Stimulated activated CD4-positive, alpha-beta T cell treated with anti-CD3 and anti-CD28 coated beads, Interleukin-2, amount 100 ng/mL, for 24 hours (primary cell): ENCODE measurements around the gene SEMA3D.

ENCODE experiments used
- DNase-seq, 2 donors: peaks; one replicate each; pipeline ENCODE4 v3.0.0-alpha.2; 2020

The SEMA3D gene

DNA sequence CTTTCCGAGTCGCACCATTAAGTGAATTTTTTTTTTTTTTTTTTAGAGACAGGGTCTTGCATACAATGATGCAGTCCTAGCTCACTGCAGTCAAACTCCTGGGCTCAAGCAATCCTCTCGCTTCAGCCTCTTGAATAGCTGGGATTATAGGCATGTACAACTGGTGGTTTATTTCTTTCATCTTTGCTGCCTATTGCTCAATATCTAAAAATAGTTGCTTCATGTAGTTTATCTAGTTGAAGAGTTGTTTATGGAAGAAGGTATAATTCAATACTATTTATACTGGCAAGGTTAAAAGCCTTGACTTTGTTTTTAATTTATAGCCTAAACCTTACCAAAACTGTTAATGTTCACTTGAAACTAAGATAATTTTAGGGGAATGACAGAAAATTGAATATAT, 66.9 kb downstream of the SEMA3D start:
- DNase-seq = no peak

- no peak for DNase-seq
Observed at GRCh38 chr7:85115862-85116261, 71.0 kb downstream of the SEMA3D start.

DNA sequence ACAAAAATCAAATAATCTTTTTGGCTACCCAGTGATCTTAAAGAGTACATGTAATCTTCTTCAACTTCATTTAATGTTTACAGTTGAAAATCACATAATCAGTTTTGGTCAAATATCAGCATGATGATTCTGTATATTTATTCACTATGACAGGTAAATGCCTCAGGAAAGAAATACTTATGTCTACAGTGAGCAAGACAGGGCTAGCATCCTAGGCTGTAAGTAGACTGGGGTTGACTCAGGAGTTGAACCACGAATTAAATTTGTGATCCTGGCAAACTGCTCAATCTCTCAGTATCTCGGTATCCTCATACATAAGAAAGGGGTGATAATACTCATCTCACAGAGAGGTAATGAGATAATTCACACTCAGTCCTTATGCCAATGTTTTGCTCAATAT, 71.8 kb downstream of the SEMA3D start:
- no peak for DNase-seq

DNA sequence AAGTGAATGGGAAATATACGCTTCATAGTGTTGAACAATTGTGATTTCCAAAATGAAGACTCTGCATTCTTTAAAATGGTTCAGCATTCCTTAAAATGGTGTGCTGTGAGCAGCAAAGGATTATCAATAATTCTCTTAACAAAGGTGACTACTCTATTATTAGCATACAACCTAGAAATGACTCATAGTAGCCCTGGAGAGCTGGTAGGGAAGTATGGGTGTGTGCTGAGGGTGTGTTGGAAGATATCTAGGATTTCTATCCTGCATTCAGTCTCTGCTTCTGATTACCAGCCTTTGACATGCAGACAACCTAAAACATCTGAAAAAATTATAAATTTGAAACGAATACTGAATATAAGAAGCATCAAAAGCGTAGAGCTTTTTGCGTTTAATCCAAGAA, 72.5 kb downstream of the SEMA3D start:
- no peak for DNase-seq

DNA sequence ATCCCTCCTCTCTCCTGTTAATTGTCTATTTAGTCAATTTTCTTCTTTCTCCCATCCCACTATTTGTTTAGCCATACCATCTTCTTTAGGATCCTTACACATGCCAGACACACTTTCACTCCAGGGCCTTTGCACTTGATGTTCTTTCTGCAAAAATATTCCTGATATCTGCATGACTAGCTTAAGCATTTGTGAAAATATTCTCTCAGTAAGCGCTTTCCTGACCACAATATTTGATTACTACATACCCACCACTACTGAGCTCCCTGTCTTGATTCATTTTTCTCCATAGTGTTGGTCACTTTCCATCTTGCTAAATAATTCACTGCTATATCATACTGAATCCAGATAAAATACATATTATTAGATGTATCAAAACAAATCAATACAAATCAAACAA, 75.1 kb downstream of the SEMA3D start:
- no peak for DNase-seq

- DNase-seq = no peak
Observed at GRCh38 chr7:85106719-85107118, 80.1 kb downstream of the SEMA3D start.

- no peak for DNase-seq
Observed at GRCh38 chr7:85104432-85105205, 82.2 kb downstream of the SEMA3D start.

DNA sequence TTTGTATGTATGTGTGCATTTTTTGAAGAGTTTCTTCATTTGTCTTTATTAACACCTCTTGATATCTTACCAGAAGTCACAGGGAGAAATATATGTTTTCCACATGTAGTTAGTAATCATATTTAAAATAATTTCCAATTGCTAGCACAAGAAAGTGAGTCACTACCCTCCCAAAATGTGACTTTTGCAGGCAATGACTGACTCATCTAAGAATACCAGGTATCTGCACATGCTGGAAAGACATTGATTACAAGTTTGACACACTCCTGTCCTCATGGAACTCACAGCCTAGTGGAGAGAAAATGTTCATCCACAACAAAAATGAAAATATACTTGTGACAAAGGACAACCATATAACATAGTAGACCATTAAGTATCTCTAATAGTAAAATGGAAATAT, 82.9 kb downstream of the SEMA3D start:
- no peak for DNase-seq

GRCh38 chr7:85103357-85103756, 83.5 kb downstream of the SEMA3D start:
- DNase-seq = no peak

DNA sequence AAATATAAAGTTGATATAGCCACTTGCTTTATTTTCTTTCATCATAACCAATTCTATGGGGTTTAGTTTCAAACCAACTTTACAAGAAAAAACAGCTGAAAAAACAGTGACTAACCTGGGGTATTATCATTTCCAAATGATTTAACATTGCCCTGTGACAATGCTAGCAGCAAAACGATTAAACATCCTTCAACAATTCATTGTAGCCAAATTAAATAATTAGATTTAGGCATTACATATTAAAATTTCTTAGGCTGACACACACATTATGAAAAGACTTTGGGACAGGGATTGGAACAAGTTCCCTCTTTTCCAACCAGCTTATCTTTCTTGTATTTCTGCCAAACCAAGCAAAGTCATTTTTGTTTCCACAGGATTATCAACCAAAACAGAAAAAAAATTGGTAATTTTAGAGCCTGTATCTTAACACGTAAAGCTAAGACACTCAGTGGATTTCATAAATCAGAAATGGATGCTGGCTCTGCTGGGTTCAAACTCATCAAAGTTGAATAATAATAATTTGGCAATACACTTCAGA, 84.0 kb downstream of the SEMA3D start:
- no peak for DNase-seq

DNA sequence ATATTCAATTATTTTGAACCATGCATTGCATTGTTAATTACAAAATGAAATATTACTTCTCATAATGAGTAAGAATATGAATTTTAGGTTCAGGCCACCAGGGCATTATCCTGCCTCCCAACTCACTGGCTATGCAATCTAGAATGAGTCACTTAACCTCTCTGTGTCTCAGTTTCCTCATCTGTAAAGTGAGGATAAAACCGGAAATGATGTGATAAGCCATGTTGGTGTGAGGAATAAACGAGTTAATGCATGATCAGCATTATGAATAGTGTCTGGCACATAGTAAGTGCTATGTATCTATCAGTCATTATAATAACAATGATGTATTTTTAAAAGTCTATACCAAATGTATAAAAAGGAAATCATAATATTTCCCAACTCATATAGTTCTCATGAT, 85.5 kb downstream of the SEMA3D start:
- DNase-seq = no peak

DNA sequence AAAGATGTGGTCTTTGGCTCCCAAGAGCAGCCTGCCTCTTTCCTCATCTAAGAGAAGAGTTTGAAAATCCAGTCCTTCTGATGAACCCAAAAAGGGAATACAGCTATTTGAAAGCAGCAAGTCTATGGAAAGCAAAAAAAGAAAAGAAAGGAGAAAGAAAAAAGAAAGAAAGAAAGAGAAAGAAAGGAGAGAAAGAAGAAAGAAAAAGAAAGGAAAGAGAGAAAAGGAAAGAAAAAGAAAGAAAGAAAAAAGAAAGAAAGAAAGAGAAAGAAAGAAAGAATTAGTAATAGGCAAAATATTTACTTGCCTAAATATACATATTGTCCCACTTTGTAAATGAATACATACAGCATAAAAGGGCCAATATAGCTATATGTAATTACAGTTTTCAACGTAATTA, 89.0 kb downstream of the SEMA3D start:
- no peak for DNase-seq

DNA sequence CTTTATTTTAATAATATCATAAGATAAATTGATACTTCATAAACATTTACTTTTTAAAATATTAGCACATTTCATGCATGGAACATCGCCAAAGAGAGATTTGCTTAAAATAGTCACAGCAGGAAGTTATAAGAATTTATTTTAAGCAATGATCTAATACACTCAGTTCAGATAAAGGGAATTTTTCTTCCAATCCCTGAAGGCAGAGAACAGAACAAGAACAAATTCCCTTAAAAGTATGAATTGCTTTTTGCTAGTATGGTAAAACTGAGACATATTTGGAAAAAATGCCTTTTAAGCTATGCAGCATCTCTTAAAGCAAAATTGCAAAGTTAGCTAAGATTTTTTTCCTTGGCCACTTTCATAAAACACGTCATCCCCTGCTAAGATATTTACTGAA, 91.0 kb downstream of the SEMA3D start:
- DNase-seq = no peak

DNA sequence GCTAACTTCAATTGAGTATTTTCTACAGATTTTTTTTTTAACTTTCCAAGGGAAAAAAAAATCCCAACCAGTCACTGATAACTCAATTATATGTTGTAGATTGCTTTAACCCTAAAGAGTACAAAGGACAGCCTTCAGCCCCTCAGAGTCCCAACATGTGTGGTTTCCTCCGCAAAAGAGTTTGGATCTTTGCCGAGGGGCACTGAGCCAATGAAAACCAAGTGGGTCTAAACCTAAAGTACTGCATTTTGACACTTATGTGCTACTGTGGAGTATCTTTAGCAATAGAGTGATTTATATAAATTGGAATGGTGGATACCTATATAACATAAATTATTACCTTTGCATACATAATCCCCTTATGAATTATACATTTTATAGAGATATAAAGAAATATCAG, 91.5 kb downstream of the SEMA3D start:
- no peak for DNase-seq

- DNase-seq = no peak
Observed at GRCh38 chr7:85094046-85094725, 92.7 kb downstream of the SEMA3D start.

DNA sequence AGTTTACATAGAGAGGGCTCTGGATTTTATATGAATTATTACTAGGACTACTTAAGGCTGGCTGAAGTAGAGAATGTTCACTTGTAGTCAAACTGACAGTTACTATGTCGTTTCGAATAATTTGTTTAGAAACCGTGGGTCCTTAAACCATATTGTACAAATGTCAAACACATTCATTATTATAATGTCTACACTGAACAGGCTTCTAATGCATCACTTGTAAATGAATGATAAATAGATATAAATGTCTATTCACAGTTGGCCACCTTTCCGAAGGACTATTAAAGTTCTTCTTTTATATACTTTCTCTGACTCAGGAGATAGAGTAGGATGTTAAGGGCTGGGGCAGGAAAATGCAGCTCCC, 95.3 kb downstream of the SEMA3D start:
- no peak for DNase-seq

DNA sequence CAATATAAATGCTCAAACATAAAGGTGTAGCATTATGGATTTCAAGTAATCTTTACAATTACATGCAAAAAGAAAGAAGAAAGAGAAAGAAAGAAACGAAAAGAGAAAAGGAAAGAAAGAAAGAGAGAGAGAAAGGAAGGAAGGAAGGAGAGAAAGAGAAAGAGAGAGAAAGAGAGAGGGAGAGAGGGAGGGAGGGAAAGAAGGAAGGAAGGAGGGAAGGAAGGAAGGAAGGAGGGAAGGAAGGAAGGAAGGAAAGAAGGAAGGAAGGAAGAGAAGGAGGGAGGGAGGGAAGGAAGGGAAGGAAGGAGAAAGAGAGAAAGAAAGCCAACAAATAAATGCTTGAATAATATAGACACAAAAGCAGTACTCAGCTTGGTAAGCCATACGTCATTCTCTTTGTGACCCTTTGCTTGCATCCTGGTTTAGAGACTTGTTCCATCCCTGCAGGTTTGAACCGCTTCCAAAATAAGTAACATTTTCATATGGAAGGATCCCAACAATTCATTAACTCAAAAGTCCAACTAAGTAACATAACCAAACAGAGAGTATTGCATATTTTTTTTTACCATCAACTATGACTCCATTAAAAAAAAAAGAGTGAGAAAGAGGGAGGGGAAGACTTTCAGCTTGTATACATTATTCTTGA, 95.8 kb downstream of the SEMA3D start:
- DNase-seq = no peak

DNA sequence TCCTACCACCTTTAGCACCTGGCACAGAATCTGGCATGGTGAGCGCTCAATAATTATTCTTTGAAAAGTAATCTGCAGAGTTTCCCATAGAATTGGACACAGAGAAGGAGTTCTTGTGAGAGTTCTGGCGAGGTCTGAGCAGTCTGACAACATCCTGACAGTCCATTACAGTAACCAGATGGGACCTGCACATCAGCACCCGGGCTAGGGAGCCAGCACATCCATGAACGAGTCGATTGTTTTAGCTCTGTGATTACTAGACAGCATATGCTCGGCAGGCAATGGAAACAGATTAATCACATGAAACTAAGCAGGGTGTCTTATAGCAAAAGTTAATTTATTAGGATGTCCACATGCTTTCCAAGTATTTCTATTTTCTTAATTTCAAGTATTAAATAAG, 96.7 kb downstream of the SEMA3D start:
- no peak for DNase-seq

DNA sequence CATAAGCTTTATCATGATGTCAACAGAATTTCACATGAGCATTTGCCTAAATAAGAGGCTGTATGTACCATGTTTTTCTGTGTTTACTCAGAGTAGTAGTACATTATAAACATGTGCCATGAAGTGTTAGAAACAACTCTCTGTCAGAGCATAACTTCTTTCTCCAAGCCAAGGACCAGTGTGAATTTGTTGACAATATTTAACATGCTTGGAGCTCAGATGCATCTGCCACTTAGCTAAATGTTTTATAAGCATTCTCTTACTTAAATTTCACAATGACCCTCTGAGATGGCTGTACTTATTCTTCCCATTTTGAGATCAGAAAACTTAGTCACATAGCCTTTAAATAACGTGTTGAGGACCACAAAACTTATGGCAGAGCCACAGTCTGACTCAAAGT, 105.0 kb downstream of the SEMA3D start:
- no peak for DNase-seq

DNA sequence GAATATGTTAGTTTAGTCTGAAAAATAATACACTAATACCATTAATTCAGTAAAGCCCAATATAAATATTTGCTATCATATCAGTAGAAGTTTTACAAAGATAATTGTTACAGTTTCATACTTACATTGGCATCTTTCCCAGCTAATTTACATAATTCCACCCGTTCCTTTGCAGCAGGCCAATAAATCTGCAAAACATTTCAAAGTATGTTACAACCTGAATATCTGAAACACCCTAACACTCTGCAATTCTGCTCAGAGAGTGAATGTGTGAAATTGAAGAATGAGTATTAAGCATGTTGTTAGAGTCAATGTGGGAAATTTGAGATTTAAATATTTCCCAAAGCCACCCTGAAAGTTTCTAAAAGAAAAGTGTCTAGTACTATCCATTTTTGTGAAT, 105.5 kb downstream of the SEMA3D start:
- no peak for DNase-seq

- no peak for DNase-seq
Observed at GRCh38 chr7:85079434-85079833, 107.4 kb downstream of the SEMA3D start.

DNA sequence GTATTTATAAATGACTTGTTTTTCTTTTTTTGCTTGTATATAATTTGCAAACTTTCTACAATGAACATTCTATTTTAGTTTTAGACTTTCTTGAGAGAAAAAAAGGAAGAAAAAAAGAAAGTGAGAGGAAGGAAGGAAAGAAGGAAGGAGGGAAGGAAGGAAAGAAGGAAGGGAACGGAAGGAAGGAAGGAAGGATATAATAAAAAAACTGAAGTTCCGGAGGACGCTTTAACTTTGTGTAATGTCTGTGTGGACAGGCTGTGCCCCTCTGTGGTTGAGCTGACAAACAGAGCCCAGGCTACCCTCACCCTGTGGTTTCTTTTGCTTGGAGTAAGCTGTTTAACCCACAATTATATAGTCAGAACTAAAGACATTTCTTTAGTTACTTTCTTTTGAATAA, 108.7 kb downstream of the SEMA3D start:
- no peak for DNase-seq

DNA sequence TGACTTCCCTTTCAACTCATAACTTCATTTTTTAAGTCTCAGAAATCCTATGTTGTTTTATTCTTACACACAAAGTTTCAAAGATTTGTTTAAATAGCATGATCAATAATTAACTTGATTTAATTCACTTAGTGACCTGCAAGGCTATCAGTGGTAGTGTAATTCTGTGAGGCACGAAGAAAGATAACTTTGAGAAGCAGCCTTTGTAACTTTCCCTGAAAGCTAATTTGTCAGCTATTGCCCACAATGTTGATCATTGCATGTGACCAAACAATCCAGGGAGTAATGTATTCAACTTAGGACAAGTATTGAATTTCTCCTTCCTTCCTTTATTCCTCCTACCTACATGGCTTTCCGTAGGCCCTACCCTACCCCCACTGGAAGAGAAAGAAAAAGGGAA, 111.0 kb downstream of the SEMA3D start:
- DNase-seq = no peak

DNA sequence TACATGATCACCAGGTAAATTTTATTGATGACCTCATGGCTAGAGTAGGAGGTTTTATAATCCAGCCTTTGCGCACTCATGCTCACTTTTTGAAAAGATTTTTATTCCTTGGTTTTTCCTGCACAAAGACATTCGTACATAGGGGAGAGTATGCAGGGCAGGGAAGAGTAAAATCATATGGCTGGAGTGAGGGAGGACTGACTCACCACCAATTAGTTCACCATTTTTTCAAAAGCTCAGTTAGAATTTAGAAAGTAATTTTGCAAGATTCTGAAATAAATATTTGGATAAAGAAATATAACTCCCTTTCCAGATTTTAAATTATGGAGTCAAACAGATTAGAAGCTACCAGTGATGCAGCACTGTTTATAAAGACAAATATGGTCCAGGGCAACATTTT, 111.9 kb downstream of the SEMA3D start:
- no peak for DNase-seq
